Endothelial cell (in vitro differentiated cells): ENCODE data around the gene SLC30A1. TPM values are rescaled to one million over a fixed set of nuclear protein-coding genes. Genes with fewer than 3 reads are reported as not detected.

Experiments used
- DNase-seq: peaks from one replicate; pipeline ENCODE4 v3.0.0; 2021; ENCODE audit warnings: low spot score
- H3K27ac Mint-ChIP-seq: one replicate; pipeline ENCODE4 v1.8.0; 2021; ENCODE audit warnings: mixed read lengths, inconsistent platforms; ENCODE audit not compliant: unreplicated experiment
- H3K27me3 Mint-ChIP-seq: one replicate; pipeline ENCODE4 v1.8.0; 2021; ENCODE audit warnings: mild to moderate bottlenecking, moderate library complexity, mixed read lengths, inconsistent platforms; ENCODE audit not compliant: unreplicated experiment
- H3K36me3 Mint-ChIP-seq: one replicate; pipeline ENCODE4 v1.8.0; 2021; ENCODE audit warnings: mild to moderate bottlenecking, low read depth, mixed read lengths, inconsistent platforms; ENCODE audit not compliant: unreplicated experiment
- H3K4me1 Mint-ChIP-seq: one replicate; pipeline ENCODE4 v1.8.0; 2021; ENCODE audit warnings: mild to moderate bottlenecking, mixed read lengths, inconsistent platforms; ENCODE audit not compliant: unreplicated experiment
- H3K4me3 Mint-ChIP-seq: one replicate; pipeline ENCODE4 v1.8.0; 2021; ENCODE audit warnings: mild to moderate bottlenecking, mixed read lengths, inconsistent platforms; ENCODE audit not compliant: unreplicated experiment
- H3K9me3 Mint-ChIP-seq: one replicate; pipeline ENCODE4 v1.8.0; 2021; ENCODE audit warnings: mixed read lengths, inconsistent platforms; ENCODE audit not compliant: unreplicated experiment
- total RNA-seq: library from RNA; stranded (reverse); fragmentation: NEBNext Ultra II Directional; extraction: Animal tissue kit (Norgen Biotek cat#: 25700); gene quantifications from one replicate; pipeline ENCODE4 v1.2.1, GENCODE V29; 2021; ENCODE audit not compliant: unreplicated experiment
- TF ChIP-seq, protein P1 (sequence below): fragments of 200-600 bp; sonication (generic); IDR thresholded peaks from one replicate; pipeline ENCODE4 v1.5.0; 2021; ENCODE audit warnings: antibody characterized with exemption; ENCODE audit not compliant: unreplicated experiment

Gene SLC30A1
- total RNA-seq, 1 donor from 2014 or later = 7.7 TPM

DNA sequence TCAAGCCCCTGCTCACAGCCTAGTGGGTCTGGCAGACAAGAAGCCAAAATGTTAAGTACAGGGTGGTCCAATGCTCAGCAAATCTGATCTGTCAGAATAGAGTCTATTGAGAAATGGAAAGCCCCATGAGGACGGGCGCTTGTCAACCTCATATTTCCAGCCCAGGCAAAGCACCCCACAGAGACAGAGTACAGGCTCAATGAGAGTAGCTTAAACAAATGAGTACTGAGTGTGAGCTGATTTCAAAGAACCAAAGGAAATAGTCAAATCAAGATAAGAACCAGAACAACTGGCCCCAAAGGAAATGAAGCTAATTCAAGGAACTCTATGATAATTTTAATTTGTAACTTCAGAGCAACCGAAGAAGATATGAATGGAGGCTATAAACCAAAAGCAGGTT, 44.6 kb upstream of the SLC30A1 start:
- Mint-ChIP-seq H3K36me3 (no peaks in the 10 kb centered on the region), H3K27ac (no peak overlapping the region)

DNA sequence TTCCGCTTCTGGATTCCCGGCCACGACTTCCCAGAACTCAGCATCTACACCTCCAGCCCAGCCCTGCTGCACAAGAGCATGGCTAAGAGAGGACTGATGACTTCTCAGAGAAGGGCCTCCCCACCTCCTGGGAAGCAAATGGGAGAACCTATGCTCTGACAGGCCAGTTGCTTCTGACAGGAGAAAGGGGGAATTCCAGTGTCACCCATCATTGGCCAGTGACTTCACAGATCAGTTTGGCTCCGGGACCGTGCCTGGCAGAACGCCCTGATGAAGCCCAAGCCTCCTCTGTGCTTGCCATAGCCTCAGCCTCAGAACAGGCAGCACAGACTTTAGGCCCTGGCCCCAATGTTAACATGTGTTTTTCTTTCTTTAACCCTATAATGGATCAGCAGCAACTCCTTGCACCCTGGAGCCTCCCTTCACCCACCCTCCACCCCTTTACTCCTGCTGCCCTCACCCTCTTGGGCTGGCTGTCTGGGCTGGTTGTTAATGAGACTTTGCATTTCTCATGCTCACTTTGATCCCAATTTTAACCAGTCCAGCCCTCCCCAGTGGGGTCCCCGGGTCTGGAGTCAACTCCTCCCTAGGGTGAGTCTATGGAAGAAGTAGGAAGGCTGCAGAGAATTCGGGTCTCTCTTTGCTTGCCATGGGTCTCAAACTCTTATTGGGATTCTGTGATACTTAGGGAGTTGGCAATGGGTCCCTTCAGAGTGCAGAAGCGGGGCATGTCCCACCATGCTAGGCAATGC, 42.7 kb upstream of the SLC30A1 start:
- Mint-ChIP-seq H3K9me3 (no peaks in the 10 kb centered on the region), H3K27ac (no peak overlapping the region), H3K27me3 (peaks cover 4% of the 10 kb centered on the region), H3K4me1 (peaks cover 8% of the 10 kb centered on the region), H3K4me3 (no peak overlapping the region), H3K36me3 (no peaks in the 10 kb centered on the region)
- TF ChIP-seq, protein P1, sequence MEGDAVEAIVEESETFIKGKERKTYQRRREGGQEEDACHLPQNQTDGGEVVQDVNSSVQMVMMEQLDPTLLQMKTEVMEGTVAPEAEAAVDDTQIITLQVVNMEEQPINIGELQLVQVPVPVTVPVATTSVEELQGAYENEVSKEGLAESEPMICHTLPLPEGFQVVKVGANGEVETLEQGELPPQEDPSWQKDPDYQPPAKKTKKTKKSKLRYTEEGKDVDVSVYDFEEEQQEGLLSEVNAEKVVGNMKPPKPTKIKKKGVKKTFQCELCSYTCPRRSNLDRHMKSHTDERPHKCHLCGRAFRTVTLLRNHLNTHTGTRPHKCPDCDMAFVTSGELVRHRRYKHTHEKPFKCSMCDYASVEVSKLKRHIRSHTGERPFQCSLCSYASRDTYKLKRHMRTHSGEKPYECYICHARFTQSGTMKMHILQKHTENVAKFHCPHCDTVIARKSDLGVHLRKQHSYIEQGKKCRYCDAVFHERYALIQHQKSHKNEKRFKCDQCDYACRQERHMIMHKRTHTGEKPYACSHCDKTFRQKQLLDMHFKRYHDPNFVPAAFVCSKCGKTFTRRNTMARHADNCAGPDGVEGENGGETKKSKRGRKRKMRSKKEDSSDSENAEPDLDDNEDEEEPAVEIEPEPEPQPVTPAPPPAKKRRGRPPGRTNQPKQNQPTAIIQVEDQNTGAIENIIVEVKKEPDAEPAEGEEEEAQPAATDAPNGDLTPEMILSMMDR = no peak
- DNase-seq = no peak

More for the DNA sequence above, 44.6 kb upstream of the SLC30A1 start:
- Mint-ChIP-seq H3K27me3 (peaks cover 4% of the 10 kb centered on the region), H3K4me1 (peaks cover 8% of the 10 kb centered on the region), H3K9me3 (no peaks in the 10 kb centered on the region), H3K4me3 (no peak overlapping the region)
- TF ChIP-seq, protein P1 = no peak
- DNase-seq = no peak

GRCh38 chr1:211620097-211620496, 41.1 kb upstream of the SLC30A1 start:
- Mint-ChIP-seq H3K27me3 (peaks cover 6% of the 10 kb centered on the region), H3K27ac (no peak overlapping the region), H3K9me3 (no peaks in the 10 kb centered on the region), H3K4me1 (peaks cover 8% of the 10 kb centered on the region), H3K36me3 (no peaks in the 10 kb centered on the region), H3K4me3 (no peak overlapping the region)
- DNase-seq = no peak
- TF ChIP-seq, protein P1 = no peak

DNA sequence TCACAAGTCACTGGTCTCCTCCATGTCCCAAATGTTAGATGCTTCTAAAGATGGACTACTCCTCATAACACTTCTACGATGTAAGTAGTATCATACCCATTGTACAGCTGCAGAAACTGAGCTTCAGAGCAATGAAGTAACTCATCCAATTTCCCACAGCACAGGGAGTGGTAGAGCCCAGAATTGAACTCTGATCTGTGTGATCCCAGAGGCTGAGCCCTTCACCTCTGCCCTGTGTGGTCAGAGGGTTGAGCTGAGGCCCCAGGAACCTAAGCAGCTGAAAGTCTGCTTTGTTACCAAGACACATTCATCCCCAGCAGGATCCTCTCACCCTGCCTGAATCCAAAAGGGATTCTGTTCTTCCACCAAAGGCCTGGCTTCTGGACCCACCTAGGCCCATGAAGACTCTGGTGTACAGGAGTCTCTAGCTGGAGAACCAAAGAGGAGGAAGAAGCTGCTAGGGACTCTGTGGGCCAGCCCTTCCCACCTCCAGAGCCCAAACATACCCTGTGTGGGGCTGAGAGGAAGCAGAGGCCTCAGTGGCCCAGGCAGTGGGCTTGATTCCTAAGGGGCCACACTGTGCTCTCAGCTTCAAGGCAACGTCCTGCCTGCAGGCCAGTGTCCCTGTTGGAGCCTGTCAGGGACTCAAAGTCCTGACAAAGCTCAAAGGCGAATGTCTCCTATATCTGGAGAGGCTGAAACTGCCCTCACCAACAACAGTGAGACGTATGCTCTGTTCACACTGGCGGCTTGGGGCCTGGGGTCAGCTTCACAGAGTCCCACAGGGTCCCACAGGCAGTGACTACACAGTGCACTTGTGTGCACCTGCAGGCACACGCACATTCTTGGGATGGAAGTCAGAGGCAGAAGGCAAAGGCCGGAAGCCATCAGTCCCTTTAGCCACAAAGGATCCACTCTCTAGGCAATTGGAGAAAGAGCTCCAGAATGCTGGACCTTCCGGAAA, 40.4 kb upstream of the SLC30A1 start:
- Mint-ChIP-seq H3K27ac (no peak overlapping the region), H3K4me1 (peaks cover 8% of the 10 kb centered on the region), H3K4me3 (no peak overlapping the region), H3K9me3 (no peaks in the 10 kb centered on the region), H3K27me3 (peaks cover 6% of the 10 kb centered on the region), H3K36me3 (no peaks in the 10 kb centered on the region)
- DNase-seq = no peak
- TF ChIP-seq, protein P1 = no peak
